Vein endothelial cell (primary cell): ENCODE measurements around the gene DUOXA1. TPM values are rescaled to one million over a fixed set of nuclear protein-coding genes. Genes with fewer than 3 reads are reported as not detected.

Experiments
- total RNA-seq: library from RNA; depleted of rRNA; stranded (reverse); fragments of >200 nt; gene quantifications from 2 replicates; pipeline ENCODE4 v1.2.3, GENCODE V29; 2012

The DUOXA1 gene, protein sequence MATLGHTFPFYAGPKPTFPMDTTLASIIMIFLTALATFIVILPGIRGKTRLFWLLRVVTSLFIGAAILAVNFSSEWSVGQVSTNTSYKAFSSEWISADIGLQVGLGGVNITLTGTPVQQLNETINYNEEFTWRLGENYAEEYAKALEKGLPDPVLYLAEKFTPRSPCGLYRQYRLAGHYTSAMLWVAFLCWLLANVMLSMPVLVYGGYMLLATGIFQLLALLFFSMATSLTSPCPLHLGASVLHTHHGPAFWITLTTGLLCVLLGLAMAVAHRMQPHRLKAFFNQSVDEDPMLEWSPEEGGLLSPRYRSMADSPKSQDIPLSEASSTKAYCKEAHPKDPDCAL
- not detected in 2 replicates for total RNA-seq

GRCh38 chr15:45129651-45130129 is at the start of gene DUOXA1, which contains the start of gene DUOX1:
Gene DUOXA1 (minus strand): TSS chr15:45129879. CDS start chr15:45123014, 6,865 bp downstream.
Gene DUOX1 (plus strand): TSS chr15:45129994. CDS start chr15:45131967, 1,973 bp downstream.

GRCh38 chr15:45114076-45114750 is 15.5 kb downstream of the DUOXA1 start, which contains the start of the genes DUOX2 and DUOXA2:
Gene DUOX2 (minus strand): TSS chr15:45114172. CDS start chr15:45113411, 761 bp downstream.
Gene DUOXA2 (plus strand): TSS chr15:45114326. CDS start chr15:45114606, 280 bp downstream.

Other genes with a start within 250 kb of the DUOXA1 start
- gene TERB2, start 173.2 kb downstream of the DUOXA1 start, total RNA-seq, result not detected in 2 replicates
- 21.2 and 28.5 TPM in 2 replicates for gene SORD, start 106.7 kb downstream of the DUOXA1 start, total RNA-seq
- gene DUOX2, start 15.7 kb downstream of the DUOXA1 start, total RNA-seq, result not detected in 2 replicates
- gene DUOXA2, start 15.6 kb downstream of the DUOXA1 start, total RNA-seq, result not detected in 2 replicates
- not detected in 2 replicates for gene DUOX1, start 115 bp upstream of the DUOXA1 start, total RNA-seq
- gene SHF, start 58.1 kb upstream of the DUOXA1 start, total RNA-seq, result 2.6 and 5.9 TPM in 2 replicates
- gene SLC28A2, start 122.4 kb upstream of the DUOXA1 start, total RNA-seq, result not detected in 2 replicates
- gene GATM, start 248.7 kb upstream of the DUOXA1 start, total RNA-seq, result 0.65 and 1.2 TPM in 2 replicates